Gastrocnemius medialis (tissue), 4 donors: Measurements from ENCODE around the gene HOXA7. TPM values are rescaled to one million over a fixed set of nuclear protein-coding genes. Genes with fewer than 3 reads are reported as not detected.

Source experiments
- ATAC-seq, 2 donors: fragments of 150-250 bp; one replicate each; pipeline ENCODE4 v1.9.1; 2016
- DNase-seq, 2 donors: peaks; one replicate each; pipeline ENCODE4 v3.0.0-alpha.2; 2019
- H3K27ac ChIP-seq, 4 donors: fragments of 200-600 bp; sonication (generic); 1 replicate in 1 of 4; 2 replicates in 3 of 4; pipeline ENCODE4 v1.5.1; 2016 to 2018; ENCODE audit warnings: mild to moderate bottlenecking in 2 of 4, moderate library complexity in 1 of 4
- H3K27me3 ChIP-seq, 3 donors: fragments of 200-600 bp; sonication (generic) in 2 of 3; 1 replicate in 1 of 3; 2 replicates in 2 of 3; pipeline versions ENCODE4 v1.5.1 to v1.6.0; 2016 to 2019; ENCODE audit warnings: mild to moderate bottlenecking in 1 of 3, moderate library complexity in 1 of 3
- H3K36me3 ChIP-seq, 2 donors: fragments of 200-600 bp; sonication (generic) in 1 of 2; one replicate each; pipeline ENCODE4 v1.5.1; 2017 to 2018
- H3K4me1 ChIP-seq, 2 donors: fragments of 200-600 bp; sonication (generic) in 1 of 2; one replicate each; pipeline ENCODE4 v1.5.1; 2016 to 2017; ENCODE audit warnings: mild to moderate bottlenecking in 2 of 2
- H3K4me3 ChIP-seq, 4 donors: fragments of 200-600 bp; sonication (generic) in 3 of 4; 1 replicate in 1 of 4; 2 replicates in 3 of 4; pipeline ENCODE4 v1.5.1; 2016 to 2019; ENCODE audit warnings: mild to moderate bottlenecking in 2 of 4
- H3K9me3 ChIP-seq, 3 donors: fragments of 200-600 bp; sonication (generic) in 2 of 3; 1 replicate in 1 of 3; 2 replicates in 2 of 3; pipeline ENCODE4 v1.5.1; 2016 to 2019
- CTCF ChIP-seq, 5 experiments: fragments of 450-650 bp in 3 of 5; fragments of 200-600 bp in 2 of 5; sonication (generic) in 2 of 5; IDR thresholded peaks in 4 of 5; conservative IDR thresholded peaks in 1 of 5; 1 replicate in 4 of 5; 2 replicates in 1 of 5; pipeline ENCODE4 v1.5.1; 2016 to 2019; ENCODE audit warnings: antibody characterized with exemption in 5 of 5, mild to moderate bottlenecking in 3 of 5, moderate library complexity in 3 of 5
- POLR2A ChIP-seq, 2 donors: fragments of 450-650 bp; IDR thresholded peaks; one replicate each; pipeline ENCODE4 v1.6.1; 2017; ENCODE audit warnings: antibody characterized with exemption in 2 of 2, mild to moderate bottlenecking in 2 of 2, moderate library complexity in 2 of 2
- in situ Hi-C, 4 donors: fragments of 200-750 bp; cut with MboI; loops; one replicate each; pipeline versions ENCODE4 v1.15.0 to v1.8.0; 2017; ENCODE audit warnings: low sequenced_read_pairs in 4 of 4
- intact Hi-C: fragments of 100-400 bp; cut with DNase I; formaldehyde crosslinking; loops from one replicate; pipeline ENCODE4 v1.15.1; 2023; ENCODE audit warnings: low total_unique reads
- total RNA-seq, 4 donors: library from RNA; depleted of rRNA; stranded (reverse); fragments of >200 nt; gene quantifications; one replicate each; pipeline versions ENCODE4 v1.1.0 to v1.2.3, GENCODE V29; 2016

The HOXA7 gene
- total RNA-seq, 4 donors from 2014 or later = 5.3 to 12.8 (median 8.6) TPM

- Histone ChIP-seq H3K27ac (peak overlapping the region; percentile 66 to 85 (median 72)), H3K4me1 (peaks cover 21 to 38% of the 10 kb centered on the region in 2 donors), H3K4me3 (peak overlapping the region in 2 of 4 donors; percentile 14 to 31), H3K9me3 (no peaks in the 10 kb centered on the region), H3K27me3 (no peaks in the 10 kb centered on the region), H3K36me3 (no peaks in the 10 kb centered on the region)
- intact Hi-C loops = no loop called here
- ATAC-seq = peak in 1 of 2 donors; percentile 4
- in situ Hi-C loops = no loop called here
- TF ChIP-seq POLR2A (IDR thresholded peaks at IDR 0.05) = no peak
- no peak for TF ChIP-seq CTCF (IDR thresholded peaks at IDR 0.05 in 4 of 5, conservative IDR thresholded peaks at IDR 0.05 in 1 of 5)
- DNase-seq = no peak
Observed at GRCh38 chr7:27111042-27111750, 45.3 kb downstream of the HOXA7 start.

GRCh38 chr7:27110186-27111031 is 46.1 kb downstream of the HOXA7 start:
- H3K4me3 ChIP-seq = peak overlapping the region in 3 of 4 donors; percentile 14 to 36 (median 31)
- H3K27ac ChIP-seq = peak overlapping the region; percentile 66 to 85 (median 72)
- in situ Hi-C loops = no loop called here

GRCh38 chr7:27109466-27110185 is 46.8 kb downstream of the HOXA7 start:
- Histone ChIP-seq H3K4me3 (no peak overlapping the region), H3K9me3 (no peaks in the 10 kb centered on the region), H3K27me3 (no peaks in the 10 kb centered on the region), H3K4me1 (peaks cover 21 to 39% of the 10 kb centered on the region in 2 donors), H3K36me3 (no peaks in the 10 kb centered on the region), H3K27ac (peak overlapping the region in 2 of 4 donors; percentile 75 to 78)
- in situ Hi-C loops (no loop called here), intact Hi-C loops (no loop called here)
- TF ChIP-seq POLR2A (IDR thresholded peaks at IDR 0.05) (no peak), CTCF (IDR thresholded peaks at IDR 0.05 in 4 of 5, conservative IDR thresholded peaks at IDR 0.05 in 1 of 5) (no peak)
- ATAC-seq = no peak
- no peak for DNase-seq

More at GRCh38 chr7:27110186-27111031, 46.1 kb downstream of the HOXA7 start:
- Histone ChIP-seq H3K36me3 (no peaks in the 10 kb centered on the region), H3K9me3 (no peaks in the 10 kb centered on the region), H3K27me3 (no peaks in the 10 kb centered on the region), H3K4me1 (peaks cover 21 to 39% of the 10 kb centered on the region in 2 donors)
- ATAC-seq = no peak
- intact Hi-C loops = no loop called here
- TF ChIP-seq CTCF (IDR thresholded peaks at IDR 0.05 in 4 of 5, conservative IDR thresholded peaks at IDR 0.05 in 1 of 5) (no peak), POLR2A (IDR thresholded peaks at IDR 0.05) (no peak)
- DNase-seq = no peak

GRCh38 chr7:27108390-27109127 is 47.9 kb downstream of the HOXA7 start:
- TF ChIP-seq CTCF (IDR thresholded peaks at IDR 0.05 in 4 of 5, conservative IDR thresholded peaks at IDR 0.05 in 1 of 5) = no peak
- TF ChIP-seq POLR2A (IDR thresholded peaks at IDR 0.05) = peak; percentile 42 to 75
- in situ Hi-C loops = no loop called here

More at GRCh38 chr7:27108390-27109127, 47.9 kb downstream of the HOXA7 start:
- DNase-seq (no peak), ATAC-seq (no peak)
- H3K4me3 ChIP-seq = peak overlapping the region; percentile 15 to 53 (median 32)
- H3K27ac ChIP-seq = peak overlapping the region; percentile 67 to 78 (median 76)
- no peaks in the 10 kb centered on the region for H3K9me3 ChIP-seq
- no peaks in the 10 kb centered on the region for H3K36me3 ChIP-seq
- intact Hi-C loops = no loop called here
- peaks cover 21 to 39% of the 10 kb centered on the region in 2 donors for H3K4me1 ChIP-seq
- H3K27me3 ChIP-seq = no peaks in the 10 kb centered on the region
